ENCODE measurements around the gene IMPA2. TPM values are rescaled to one million over a fixed set of nuclear protein-coding genes. Genes with fewer than 3 reads are reported as not detected.

Gene IMPA2
- total RNA-seq, 3 donors from 2014 or later (not counting 1 experiment from before 2014, with no cell fraction given) = 2.7 to 6.6 (median 3.6) TPM

DNA sequence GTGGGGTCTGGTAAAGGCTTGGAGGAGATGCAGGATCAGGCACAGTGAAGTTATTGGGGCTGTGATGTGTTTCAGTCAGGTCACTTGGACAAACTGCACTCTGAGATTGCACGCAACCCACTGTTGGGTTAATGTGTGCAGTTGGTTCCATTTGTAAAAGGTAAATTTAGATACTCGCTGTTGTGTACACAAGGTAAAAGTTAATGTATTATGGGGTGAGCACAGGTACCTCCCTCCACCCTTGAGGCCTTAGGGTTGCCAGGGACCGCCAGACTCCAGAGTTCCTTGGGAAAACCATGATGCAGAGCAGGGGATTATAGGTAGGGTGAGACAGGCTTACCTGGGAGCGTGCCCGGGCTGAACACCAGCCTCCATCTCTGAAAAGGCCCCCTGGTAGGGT, 20.1 kb downstream of the IMPA2 start:
- Histone ChIP-seq H3K9me3 (ENCODE audit: control insufficient read depth, insufficient read depth, low read length) (no peaks in the 10 kb centered on the region), H3K36me3 (ENCODE audit: control insufficient read depth, insufficient read depth, low read length) (no peaks in the 10 kb centered on the region), H3K4me3 (ENCODE audit: low read length) (no peak overlapping the region), H3K27ac (ENCODE audit: low read length) (no peak overlapping the region), H3K4me1 (ENCODE audit: control insufficient read depth, insufficient read depth, low read length) (no peaks in the 10 kb centered on the region), H3K27me3 (ENCODE audit: control insufficient read depth, insufficient read depth, low read length) (no peaks in the 10 kb centered on the region)
- intact Hi-C loops (cut with micrococcal nuclease) = no loop called here
- TF ChIP-seq, protein P1, sequence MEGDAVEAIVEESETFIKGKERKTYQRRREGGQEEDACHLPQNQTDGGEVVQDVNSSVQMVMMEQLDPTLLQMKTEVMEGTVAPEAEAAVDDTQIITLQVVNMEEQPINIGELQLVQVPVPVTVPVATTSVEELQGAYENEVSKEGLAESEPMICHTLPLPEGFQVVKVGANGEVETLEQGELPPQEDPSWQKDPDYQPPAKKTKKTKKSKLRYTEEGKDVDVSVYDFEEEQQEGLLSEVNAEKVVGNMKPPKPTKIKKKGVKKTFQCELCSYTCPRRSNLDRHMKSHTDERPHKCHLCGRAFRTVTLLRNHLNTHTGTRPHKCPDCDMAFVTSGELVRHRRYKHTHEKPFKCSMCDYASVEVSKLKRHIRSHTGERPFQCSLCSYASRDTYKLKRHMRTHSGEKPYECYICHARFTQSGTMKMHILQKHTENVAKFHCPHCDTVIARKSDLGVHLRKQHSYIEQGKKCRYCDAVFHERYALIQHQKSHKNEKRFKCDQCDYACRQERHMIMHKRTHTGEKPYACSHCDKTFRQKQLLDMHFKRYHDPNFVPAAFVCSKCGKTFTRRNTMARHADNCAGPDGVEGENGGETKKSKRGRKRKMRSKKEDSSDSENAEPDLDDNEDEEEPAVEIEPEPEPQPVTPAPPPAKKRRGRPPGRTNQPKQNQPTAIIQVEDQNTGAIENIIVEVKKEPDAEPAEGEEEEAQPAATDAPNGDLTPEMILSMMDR (IDR thresholded peaks at IDR 0.05) = no peak
- Mint-ChIP-seq H3K9me3 (no peaks in the 10 kb centered on the region), H3K27me3 (ENCODE audit: low read depth in 2 of 2) (no peaks in the 10 kb centered on the region), H3K4me1 (no peaks in the 10 kb centered on the region), H3K27ac (no peak overlapping the region), H3K36me3 (no peaks in the 10 kb centered on the region), H3K4me3 (no peak overlapping the region)
- DNase-seq = no peak
- no peak for ATAC-seq
- WGBS (ENCODE audit: insufficient coverage) = 100% methylated on average over 5 of the region's 5 CpGs

DNA sequence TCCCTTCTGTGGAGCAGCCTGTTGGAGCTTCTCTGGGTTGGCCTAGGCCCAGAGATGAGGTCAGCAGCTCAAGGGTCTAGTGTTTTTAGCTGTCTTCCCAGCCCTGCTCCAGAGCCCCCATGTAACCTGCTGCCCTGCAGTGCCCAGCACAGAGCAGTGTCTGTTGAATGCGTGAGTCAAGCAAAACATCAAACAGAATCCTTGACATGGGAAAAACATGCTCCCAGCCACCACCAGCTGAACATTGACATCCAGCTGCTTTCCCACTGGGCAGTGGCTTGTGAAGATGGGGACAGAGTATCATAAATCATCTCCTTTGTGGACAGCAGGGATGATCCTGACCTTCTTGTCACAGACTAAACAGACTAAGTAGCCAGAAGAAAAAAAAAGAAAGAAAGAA, 22.6 kb downstream of the IMPA2 start:
- Histone ChIP-seq H3K27me3 (ENCODE audit: control insufficient read depth, insufficient read depth, low read length) (no peaks in the 10 kb centered on the region), H3K36me3 (ENCODE audit: control insufficient read depth, insufficient read depth, low read length) (no peaks in the 10 kb centered on the region), H3K4me3 (ENCODE audit: low read length) (no peak overlapping the region), H3K4me1 (ENCODE audit: control insufficient read depth, insufficient read depth, low read length) (no peaks in the 10 kb centered on the region), H3K9me3 (ENCODE audit: control insufficient read depth, insufficient read depth, low read length) (no peaks in the 10 kb centered on the region), H3K27ac (ENCODE audit: low read length) (no peak overlapping the region)
- Mint-ChIP-seq H3K9me3 (no peaks in the 10 kb centered on the region), H3K27me3 (ENCODE audit: low read depth in 2 of 2) (no peaks in the 10 kb centered on the region), H3K4me3 (no peak overlapping the region), H3K4me1 (no peaks in the 10 kb centered on the region), H3K27ac (no peak overlapping the region), H3K36me3 (no peaks in the 10 kb centered on the region)
- 95% methylated on average over 1 of the region's 1 CpG for WGBS (ENCODE audit: insufficient coverage)
- TF ChIP-seq, protein P1 (IDR thresholded peaks at IDR 0.05) = no peak
- intact Hi-C loops (cut with micrococcal nuclease) = no loop called here
- DNase-seq = no peak
- ATAC-seq = no peak

DNA sequence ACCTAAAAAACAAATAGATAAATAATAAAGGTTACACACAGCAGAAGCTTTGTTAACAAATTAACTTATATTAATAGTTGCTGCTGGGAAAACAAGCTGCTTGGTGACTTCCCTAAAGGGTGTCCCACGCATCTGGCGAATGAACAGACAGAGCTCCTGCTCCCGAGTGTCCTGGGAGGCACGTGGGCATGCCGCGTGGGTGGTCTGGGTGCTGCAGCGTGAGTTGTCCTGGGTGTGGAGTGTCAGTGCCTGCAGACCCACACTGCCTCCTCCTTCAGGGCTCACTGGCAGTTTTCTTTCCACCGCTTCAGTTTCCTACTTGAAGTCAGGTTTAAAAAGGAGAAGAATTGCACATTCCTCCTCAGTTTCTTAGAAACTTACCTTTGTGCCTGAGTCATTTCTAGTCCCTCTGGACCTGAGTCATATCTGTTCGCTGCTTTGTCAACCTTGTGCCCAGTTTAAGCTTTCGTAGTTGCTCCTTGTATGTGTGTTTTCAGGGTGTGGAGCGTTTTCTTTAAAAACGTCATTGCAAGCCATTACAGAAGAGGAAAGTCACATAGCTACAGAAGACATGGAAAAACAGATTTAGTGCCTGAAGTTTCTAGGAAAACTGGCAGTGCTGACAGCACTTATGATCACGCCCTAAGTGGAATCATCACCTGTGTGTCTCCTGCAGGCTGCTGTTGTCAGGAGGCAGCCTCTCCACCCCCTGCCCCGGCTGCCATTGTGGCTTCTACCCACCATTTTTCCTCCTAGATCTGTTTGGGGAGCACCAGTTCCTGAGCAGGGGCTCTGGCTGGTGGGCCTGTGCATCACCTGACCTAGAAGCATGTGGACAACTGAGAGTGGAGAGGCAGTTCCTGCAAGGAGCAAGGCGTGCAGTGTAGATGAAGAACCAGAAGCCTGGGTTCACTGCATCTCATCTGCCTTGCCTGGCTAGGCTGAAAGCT, 24.5 kb downstream of the IMPA2 start:
- Mint-ChIP-seq H3K36me3 (no peaks in the 10 kb centered on the region), H3K4me3 (no peak overlapping the region), H3K27me3 (ENCODE audit: low read depth in 2 of 2) (no peaks in the 10 kb centered on the region), H3K9me3 (no peaks in the 10 kb centered on the region), H3K27ac (no peak overlapping the region), H3K4me1 (no peaks in the 10 kb centered on the region)
- no peaks in the 10 kb centered on the region for H3K36me3 ChIP-seq (ENCODE audit: control insufficient read depth, insufficient read depth, low read length)
- WGBS (ENCODE audit: insufficient coverage) = 79% methylated on average over 15 of the region's 15 CpGs
- no peak overlapping the region for H3K27ac ChIP-seq (ENCODE audit: low read length)
- DNase-seq (no peak), ATAC-seq (no peak)
- TF ChIP-seq, protein P1 (IDR thresholded peaks at IDR 0.05) = no peak
- H3K4me3 ChIP-seq (ENCODE audit: low read length) = no peak overlapping the region
- no peaks in the 10 kb centered on the region for H3K4me1 ChIP-seq (ENCODE audit: control insufficient read depth, insufficient read depth, low read length)
- H3K27me3 ChIP-seq (ENCODE audit: control insufficient read depth, insufficient read depth, low read length) = no peaks in the 10 kb centered on the region
- intact Hi-C loops (cut with micrococcal nuclease) = no loop called here
- no peaks in the 10 kb centered on the region for H3K9me3 ChIP-seq (ENCODE audit: control insufficient read depth, insufficient read depth, low read length)

All from natural killer cell (primary cell).